Measurements from ENCODE around the gene GPM6B. TPM values are rescaled to one million over a fixed set of nuclear protein-coding genes. Genes with fewer than 3 reads are reported as not detected.

GPM6B gene
- total and polyA plus RNA-seq, 2 experiments from 2014 or later: 82.6 to 95.4 TPM

DNA sequence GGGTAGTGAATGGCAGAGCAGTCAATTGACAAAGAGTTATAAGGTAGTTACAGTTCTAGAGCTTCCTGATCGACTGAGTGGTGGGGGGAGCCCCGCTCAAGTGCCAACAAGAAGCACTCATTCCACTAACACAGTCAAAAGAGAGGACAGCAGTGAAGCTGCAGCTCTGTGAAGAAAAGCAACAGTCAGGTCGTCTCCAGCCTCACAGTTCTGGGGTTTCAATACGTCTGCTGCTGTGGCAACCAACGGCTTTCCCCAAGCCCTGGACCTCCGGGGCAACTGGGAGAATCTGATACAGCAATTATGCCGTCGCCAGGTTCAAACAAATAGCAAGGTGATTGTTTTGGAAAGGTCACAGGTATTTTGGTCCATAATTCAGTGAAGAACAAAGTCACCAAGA lies 30.8 kb downstream of the GPM6B start:
- no peaks in the 10 kb centered on the region; the same call in 1 of the 2 replicates for H3K4me1 ChIP-seq (ENCODE audit: insufficient read depth)
- ATAC-seq (no peak), DNase-seq (ENCODE audit: low spot score) (no peak)
- no peaks in the 10 kb centered on the region for H3K9me3 Mint-ChIP-seq
- peaks cover 31% of the 10 kb centered on the region for H3K36me3 Mint-ChIP-seq (ENCODE audit: low read depth)
- peaks cover 7% of the 10 kb centered on the region; the same call in 1 of the 2 replicates for H3K79me2 ChIP-seq (replicated peaks; ENCODE audit: insufficient read depth)
- no peak overlapping the region for H2AFZ ChIP-seq
- no peak overlapping the region for H3K27ac ChIP-seq (ENCODE audit: low read depth)
- peaks cover 24% of the 10 kb centered on the region for H3K4me1 Mint-ChIP-seq
- no peaks in the 10 kb centered on the region for H3K9me2 ChIP-seq (ENCODE audit: insufficient read depth)
- peaks cover 3% of the 10 kb centered on the region for H3K27me3 Mint-ChIP-seq (ENCODE audit: insufficient read depth, low read depth, poor library complexity)
- H3K27me3 ChIP-seq (ENCODE audit: insufficient read depth): no peaks in the 10 kb centered on the region
- no peak overlapping the region for H3K4me2 ChIP-seq
- H3K36me3 ChIP-seq (ENCODE audit: insufficient read depth): no peaks in the 10 kb centered on the region
- H4K20me1 ChIP-seq (replicated peaks; ENCODE audit: insufficient read depth): no peaks in the 10 kb centered on the region
- TF ChIP-seq, protein P1, sequence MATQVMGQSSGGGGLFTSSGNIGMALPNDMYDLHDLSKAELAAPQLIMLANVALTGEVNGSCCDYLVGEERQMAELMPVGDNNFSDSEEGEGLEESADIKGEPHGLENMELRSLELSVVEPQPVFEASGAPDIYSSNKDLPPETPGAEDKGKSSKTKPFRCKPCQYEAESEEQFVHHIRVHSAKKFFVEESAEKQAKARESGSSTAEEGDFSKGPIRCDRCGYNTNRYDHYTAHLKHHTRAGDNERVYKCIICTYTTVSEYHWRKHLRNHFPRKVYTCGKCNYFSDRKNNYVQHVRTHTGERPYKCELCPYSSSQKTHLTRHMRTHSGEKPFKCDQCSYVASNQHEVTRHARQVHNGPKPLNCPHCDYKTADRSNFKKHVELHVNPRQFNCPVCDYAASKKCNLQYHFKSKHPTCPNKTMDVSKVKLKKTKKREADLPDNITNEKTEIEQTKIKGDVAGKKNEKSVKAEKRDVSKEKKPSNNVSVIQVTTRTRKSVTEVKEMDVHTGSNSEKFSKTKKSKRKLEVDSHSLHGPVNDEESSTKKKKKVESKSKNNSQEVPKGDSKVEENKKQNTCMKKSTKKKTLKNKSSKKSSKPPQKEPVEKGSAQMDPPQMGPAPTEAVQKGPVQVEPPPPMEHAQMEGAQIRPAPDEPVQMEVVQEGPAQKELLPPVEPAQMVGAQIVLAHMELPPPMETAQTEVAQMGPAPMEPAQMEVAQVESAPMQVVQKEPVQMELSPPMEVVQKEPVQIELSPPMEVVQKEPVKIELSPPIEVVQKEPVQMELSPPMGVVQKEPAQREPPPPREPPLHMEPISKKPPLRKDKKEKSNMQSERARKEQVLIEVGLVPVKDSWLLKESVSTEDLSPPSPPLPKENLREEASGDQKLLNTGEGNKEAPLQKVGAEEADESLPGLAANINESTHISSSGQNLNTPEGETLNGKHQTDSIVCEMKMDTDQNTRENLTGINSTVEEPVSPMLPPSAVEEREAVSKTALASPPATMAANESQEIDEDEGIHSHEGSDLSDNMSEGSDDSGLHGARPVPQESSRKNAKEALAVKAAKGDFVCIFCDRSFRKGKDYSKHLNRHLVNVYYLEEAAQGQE (IDR thresholded peaks at IDR 0.05; ENCODE audit: unreplicated experiment): no peak
- no peak for TF ChIP-seq JUNB (IDR thresholded peaks at IDR 0.05; ENCODE audit: unreplicated experiment)
- TF ChIP-seq, protein P2, sequence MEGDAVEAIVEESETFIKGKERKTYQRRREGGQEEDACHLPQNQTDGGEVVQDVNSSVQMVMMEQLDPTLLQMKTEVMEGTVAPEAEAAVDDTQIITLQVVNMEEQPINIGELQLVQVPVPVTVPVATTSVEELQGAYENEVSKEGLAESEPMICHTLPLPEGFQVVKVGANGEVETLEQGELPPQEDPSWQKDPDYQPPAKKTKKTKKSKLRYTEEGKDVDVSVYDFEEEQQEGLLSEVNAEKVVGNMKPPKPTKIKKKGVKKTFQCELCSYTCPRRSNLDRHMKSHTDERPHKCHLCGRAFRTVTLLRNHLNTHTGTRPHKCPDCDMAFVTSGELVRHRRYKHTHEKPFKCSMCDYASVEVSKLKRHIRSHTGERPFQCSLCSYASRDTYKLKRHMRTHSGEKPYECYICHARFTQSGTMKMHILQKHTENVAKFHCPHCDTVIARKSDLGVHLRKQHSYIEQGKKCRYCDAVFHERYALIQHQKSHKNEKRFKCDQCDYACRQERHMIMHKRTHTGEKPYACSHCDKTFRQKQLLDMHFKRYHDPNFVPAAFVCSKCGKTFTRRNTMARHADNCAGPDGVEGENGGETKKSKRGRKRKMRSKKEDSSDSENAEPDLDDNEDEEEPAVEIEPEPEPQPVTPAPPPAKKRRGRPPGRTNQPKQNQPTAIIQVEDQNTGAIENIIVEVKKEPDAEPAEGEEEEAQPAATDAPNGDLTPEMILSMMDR (conservative IDR thresholded peaks at IDR 0.05; ENCODE audit: low read depth in 2 of 2): no peak
- TF ChIP-seq ZNF114 (CRISPR knock-in tag; IDR thresholded peaks at IDR 0.05): no peak
- no peak for TF ChIP-seq CREB1 (CRISPR knock-in tag; IDR thresholded peaks at IDR 0.05; ENCODE audit: low read depth)
- TF ChIP-seq, protein P3, sequence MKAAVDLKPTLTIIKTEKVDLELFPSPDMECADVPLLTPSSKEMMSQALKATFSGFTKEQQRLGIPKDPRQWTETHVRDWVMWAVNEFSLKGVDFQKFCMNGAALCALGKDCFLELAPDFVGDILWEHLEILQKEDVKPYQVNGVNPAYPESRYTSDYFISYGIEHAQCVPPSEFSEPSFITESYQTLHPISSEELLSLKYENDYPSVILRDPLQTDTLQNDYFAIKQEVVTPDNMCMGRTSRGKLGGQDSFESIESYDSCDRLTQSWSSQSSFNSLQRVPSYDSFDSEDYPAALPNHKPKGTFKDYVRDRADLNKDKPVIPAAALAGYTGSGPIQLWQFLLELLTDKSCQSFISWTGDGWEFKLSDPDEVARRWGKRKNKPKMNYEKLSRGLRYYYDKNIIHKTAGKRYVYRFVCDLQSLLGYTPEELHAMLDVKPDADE (IDR thresholded peaks at IDR 0.05): no peak
- TF ChIP-seq POLR2AphosphoS5 (IDR thresholded peaks at IDR 0.05; ENCODE audit: low read depth): no peak
- no peak for TF ChIP-seq EZH2phosphoT487 (IDR thresholded peaks at IDR 0.05; ENCODE audit: unreplicated experiment)
- no peak for TF ChIP-seq STAT1 (IDR thresholded peaks at IDR 0.05; ENCODE audit: unreplicated experiment)
- no peak for TF ChIP-seq NANOG (IDR thresholded peaks at IDR 0.05; ENCODE audit: borderline replicate concordance)
- TF ChIP-seq, protein P4, sequence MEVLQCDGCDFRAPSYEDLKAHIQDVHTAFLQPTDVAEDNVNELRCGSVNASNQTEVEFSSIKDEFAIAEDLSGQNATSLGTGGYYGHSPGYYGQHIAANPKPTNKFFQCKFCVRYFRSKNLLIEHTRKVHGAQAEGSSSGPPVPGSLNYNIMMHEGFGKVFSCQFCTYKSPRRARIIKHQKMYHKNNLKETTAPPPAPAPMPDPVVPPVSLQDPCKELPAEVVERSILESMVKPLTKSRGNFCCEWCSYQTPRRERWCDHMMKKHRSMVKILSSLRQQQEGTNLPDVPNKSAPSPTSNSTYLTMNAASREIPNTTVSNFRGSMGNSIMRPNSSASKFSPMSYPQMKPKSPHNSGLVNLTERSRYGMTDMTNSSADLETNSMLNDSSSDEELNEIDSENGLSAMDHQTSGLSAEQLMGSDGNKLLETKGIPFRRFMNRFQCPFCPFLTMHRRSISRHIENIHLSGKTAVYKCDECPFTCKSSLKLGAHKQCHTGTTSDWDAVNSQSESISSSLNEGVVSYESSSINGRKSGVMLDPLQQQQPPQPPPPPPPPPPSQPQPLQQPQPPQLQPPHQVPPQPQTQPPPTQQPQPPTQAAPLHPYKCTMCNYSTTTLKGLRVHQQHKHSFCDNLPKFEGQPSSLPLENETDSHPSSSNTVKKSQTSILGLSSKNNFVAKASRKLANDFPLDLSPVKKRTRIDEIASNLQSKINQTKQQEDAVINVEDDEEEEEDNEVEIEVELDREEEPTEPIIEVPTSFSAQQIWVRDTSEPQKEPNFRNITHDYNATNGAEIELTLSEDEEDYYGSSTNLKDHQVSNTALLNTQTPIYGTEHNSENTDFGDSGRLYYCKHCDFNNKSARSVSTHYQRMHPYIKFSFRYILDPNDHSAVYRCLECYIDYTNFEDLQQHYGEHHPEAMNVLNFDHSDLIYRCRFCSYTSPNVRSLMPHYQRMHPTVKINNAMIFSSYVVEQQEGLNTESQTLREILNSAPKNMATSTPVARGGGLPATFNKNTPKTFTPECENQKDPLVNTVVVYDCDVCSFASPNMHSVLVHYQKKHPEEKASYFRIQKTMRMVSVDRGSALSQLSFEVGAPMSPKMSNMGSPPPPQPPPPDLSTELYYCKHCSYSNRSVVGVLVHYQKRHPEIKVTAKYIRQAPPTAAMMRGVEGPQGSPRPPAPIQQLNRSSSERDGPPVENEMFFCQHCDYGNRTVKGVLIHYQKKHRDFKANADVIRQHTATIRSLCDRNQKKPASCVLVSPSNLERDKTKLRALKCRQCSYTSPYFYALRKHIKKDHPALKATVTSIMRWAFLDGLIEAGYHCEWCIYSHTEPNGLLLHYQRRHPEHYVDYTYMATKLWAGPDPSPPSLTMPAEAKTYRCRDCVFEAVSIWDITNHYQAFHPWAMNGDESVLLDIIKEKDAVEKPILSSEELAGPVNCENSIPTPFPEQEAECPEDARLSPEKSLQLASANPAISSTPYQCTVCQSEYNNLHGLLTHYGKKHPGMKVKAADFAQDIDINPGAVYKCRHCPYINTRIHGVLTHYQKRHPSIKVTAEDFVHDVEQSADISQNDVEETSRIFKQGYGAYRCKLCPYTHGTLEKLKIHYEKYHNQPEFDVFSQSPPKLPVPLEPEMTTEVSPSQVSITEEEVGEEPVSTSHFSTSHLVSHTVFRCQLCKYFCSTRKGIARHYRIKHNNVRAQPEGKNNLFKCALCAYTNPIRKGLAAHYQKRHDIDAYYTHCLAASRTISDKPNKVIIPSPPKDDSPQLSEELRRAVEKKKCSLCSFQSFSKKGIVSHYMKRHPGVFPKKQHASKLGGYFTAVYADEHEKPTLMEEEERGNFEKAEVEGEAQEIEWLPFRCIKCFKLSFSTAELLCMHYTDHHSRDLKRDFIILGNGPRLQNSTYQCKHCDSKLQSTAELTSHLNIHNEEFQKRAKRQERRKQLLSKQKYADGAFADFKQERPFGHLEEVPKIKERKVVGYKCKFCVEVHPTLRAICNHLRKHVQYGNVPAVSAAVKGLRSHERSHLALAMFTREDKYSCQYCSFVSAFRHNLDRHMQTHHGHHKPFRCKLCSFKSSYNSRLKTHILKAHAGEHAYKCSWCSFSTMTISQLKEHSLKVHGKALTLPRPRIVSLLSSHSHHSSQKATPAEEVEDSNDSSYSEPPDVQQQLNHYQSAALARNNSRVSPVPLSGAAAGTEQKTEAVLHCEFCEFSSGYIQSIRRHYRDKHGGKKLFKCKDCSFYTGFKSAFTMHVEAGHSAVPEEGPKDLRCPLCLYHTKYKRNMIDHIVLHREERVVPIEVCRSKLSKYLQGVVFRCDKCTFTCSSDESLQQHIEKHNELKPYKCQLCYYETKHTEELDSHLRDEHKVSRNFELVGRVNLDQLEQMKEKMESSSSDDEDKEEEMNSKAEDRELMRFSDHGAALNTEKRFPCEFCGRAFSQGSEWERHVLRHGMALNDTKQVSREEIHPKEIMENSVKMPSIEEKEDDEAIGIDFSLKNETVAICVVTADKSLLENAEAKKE (CRISPR knock-in tag; IDR thresholded peaks at IDR 0.05): no peak
- no peak for TF ChIP-seq ZNF331 (CRISPR knock-in tag; IDR thresholded peaks at IDR 0.05; ENCODE audit: low read depth)
- no peak for TF ChIP-seq EZH2 (IDR thresholded peaks at IDR 0.05; ENCODE audit: low read depth, unreplicated experiment)
- H3K4me3 Mint-ChIP-seq: no peak overlapping the region
- H3F3A ChIP-seq (replicated peaks; ENCODE audit: low read depth): no peaks in the 10 kb centered on the region
- no peak overlapping the region for H3K27ac Mint-ChIP-seq
- H3K4me3 ChIP-seq: no peak overlapping the region

Measured in GM23338 (cell line).